ENCODE measurements around the gene ZNF672. TPM values are rescaled to one million over a fixed set of nuclear protein-coding genes. Genes with fewer than 3 reads are reported as not detected.
"Not testable (repeated sequence)": the region's sequence is repeated elsewhere in the genome, so short reads cannot be mapped to it uniquely, and the experiment has no call there.

Gene ZNF672
- total RNA-seq, 1 experiment from 2014 or later, result 22.2 TPM

DNA sequence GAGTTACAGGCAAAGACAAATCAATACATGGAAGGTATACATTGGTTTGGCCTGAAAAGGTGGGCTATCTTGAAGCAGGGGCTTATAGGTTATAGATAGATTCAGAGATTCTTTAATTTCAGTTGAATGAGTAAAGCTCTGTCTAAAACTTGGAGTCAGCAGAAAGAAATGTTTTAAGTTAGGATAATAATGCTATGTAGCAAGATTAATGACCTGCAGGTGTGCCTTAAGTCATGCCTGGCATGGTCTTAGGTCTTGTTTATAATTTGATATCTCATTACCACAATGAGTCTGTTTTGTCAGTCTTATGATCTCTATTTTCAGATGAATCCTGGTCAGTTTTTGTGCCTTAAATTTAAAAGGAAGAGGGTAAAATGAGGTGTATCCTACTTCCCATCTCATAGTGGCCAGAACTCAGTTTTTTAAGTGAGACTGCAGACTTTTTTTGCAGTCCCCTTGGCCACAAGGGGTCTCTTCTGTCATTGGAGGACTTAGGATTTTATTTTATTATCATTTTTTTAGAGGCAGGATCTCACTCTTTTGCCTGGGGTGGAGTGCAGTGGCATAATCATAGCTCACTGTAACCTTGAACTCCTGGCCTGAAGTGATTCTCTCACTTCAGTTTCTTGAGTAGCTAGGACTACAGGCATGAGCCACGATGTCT lies 46.7 kb downstream of the ZNF672 start:
- Histone ChIP-seq H3K9me3 (no peaks in the 10 kb centered on the region; the same call in 1 of the 2 replicates), H3K27me3 (no peaks in the 10 kb centered on the region), H3K36me3 (no peaks in the 10 kb centered on the region), H3K4me3 (no peak overlapping the region)
- DNase-seq, result no peak

GRCh38 chr1:248885646-248886045 lies 47.6 kb downstream of the ZNF672 start:
- DNase-seq, result no peak
- Histone ChIP-seq H3K9me3 (no peaks in the 10 kb centered on the region; the same call in 1 of the 2 replicates), H3K27me3 (no peaks in the 10 kb centered on the region), H3K36me3 (no peaks in the 10 kb centered on the region), H3K4me3 (no peak overlapping the region)

- peak; percentile 75 for DNase-seq
- Histone ChIP-seq H3K9me3 (no peaks in the 10 kb centered on the region; the same call in 1 of the 2 replicates), H3K27me3 (no peaks in the 10 kb centered on the region), H3K36me3 (no peaks in the 10 kb centered on the region), H3K4me3 (no peak overlapping the region)
Observed at GRCh38 chr1:248886237-248886895, 48.3 kb downstream of the ZNF672 start.

- not testable (repeated sequence) for H3K4me3 ChIP-seq, H3K9me3 ChIP-seq, DNase-seq, H3K36me3 ChIP-seq, H3K27me3 ChIP-seq
Observed at GRCh38 chr1:248889914-248890243, 51.9 kb downstream of the ZNF672 start.

DNA sequence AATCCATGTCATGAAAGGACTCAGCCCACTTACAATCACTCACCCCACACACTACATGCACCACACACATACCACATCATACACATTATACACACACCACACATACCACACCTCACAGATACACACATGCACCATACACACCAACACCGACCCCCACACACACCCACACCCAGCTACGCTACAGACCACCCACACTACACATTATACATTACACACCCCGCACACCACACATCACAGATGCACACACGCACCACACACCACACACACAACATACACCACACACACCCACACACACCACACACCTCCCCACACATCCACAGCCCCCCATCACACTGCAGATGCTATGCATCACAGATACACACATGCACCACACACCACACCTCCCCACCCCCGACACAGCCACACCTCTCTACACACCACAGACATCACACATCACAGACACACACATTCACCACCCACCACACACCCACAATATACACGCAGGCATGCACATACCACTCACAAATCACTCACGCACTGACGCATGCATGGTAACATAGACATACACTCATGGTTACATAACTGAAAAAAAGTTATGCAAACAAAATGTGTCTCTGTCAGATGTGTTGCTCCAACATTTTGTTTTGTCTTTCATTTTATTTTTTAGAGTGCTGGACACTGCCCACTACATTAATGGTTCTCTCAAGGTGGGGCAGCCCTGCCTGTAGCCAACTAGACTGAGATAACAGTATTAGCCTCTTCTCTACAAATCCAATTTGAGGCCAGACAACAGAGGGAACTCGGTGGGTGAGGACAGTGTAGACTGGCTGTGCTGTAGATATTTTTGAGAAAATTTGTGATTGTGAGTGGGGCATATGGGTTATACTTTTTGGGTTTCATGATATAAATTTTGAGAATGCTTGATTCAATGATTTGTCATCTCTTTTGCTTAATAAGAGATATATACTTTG lies 52.8 kb downstream of the ZNF672 start:
- H3K9me3 ChIP-seq, result no peaks in the 10 kb centered on the region
- DNase-seq, result no peak
- no peaks in the 10 kb centered on the region for H3K36me3 ChIP-seq
- no peaks in the 10 kb centered on the region; the same call in 1 of the 2 replicates for H3K27me3 ChIP-seq
- H3K4me3 ChIP-seq, result no peak overlapping the region

- Histone ChIP-seq H3K27me3 (no peaks in the 10 kb centered on the region; the same call in 1 of the 2 replicates), H3K36me3 (no peaks in the 10 kb centered on the region), H3K4me3 (no peak overlapping the region), H3K9me3 (no peaks in the 10 kb centered on the region)
- no peak for DNase-seq
Observed at GRCh38 chr1:248891758-248892157, 53.7 kb downstream of the ZNF672 start.

GRCh38 chr1:248892590-248892989 lies 54.6 kb downstream of the ZNF672 start:
- H3K4me3 ChIP-seq, result no peak overlapping the region
- no peaks in the 10 kb centered on the region; the same call in 1 of the 2 replicates for H3K27me3 ChIP-seq
- no peaks in the 10 kb centered on the region for H3K36me3 ChIP-seq
- no peak for DNase-seq
- H3K9me3 ChIP-seq, result no peaks in the 10 kb centered on the region

DNA sequence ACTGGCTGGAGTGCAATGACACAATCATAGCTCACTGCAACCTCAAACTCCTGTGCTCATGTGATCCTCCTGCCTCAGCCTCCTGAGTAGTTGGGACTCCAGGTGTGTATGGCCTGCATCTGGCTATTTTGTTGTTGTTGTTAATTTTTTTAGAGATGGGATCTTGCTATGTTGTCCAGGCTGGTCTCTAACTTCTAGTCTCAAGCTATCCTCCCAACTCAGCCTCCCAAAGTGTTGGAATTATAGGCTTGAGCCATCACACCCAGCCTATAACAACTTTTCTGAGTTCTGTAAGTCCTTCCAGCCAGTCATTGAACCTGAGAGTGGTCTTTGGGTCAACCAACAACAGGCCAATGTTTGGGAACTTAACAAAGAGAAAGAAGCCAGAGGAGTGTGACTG lies 56.8 kb downstream of the ZNF672 start:
- DNase-seq, result no peak
- H3K9me3 ChIP-seq, result no peaks in the 10 kb centered on the region; the same call in 1 of the 2 replicates

GRCh38 chr1:248897412-248898337 lies 59.7 kb downstream of the ZNF672 start:
- no peak for DNase-seq
- H3K4me3 ChIP-seq, result no peak overlapping the region
- H3K27me3 ChIP-seq, result peaks cover 13% of the 10 kb centered on the region
- H3K9me3 ChIP-seq, result no peaks in the 10 kb centered on the region; the same call in 1 of the 2 replicates
- H3K36me3 ChIP-seq, result no peaks in the 10 kb centered on the region

More for the DNA sequence above, 56.8 kb downstream of the ZNF672 start:
- no peaks in the 10 kb centered on the region for H3K36me3 ChIP-seq
- no peak overlapping the region for H3K4me3 ChIP-seq
- no peaks in the 10 kb centered on the region; the same call in 1 of the 2 replicates for H3K27me3 ChIP-seq

Other genes starting within 250 kb of the ZNF672 start
- not detected in 2 replicates for gene OR2T10, start 240.5 kb upstream of the ZNF672 start, total RNA-seq (2014; rRNA removed; shearing (Covaris generic); ENCODE audit: low replicate concordance)
- gene OR2T11, start 203.1 kb upstream of the ZNF672 start, total RNA-seq (2014; rRNA removed; shearing (Covaris generic); ENCODE audit: low replicate concordance), result not detected in 2 replicates
- gene OR2T35, start 192.9 kb upstream of the ZNF672 start, total RNA-seq (2014; rRNA removed; shearing (Covaris generic); ENCODE audit: low replicate concordance), result not detected in 2 replicates
- not detected in 2 replicates for gene OR2T27, start 182.7 kb upstream of the ZNF672 start, total RNA-seq (2014; rRNA removed; shearing (Covaris generic); ENCODE audit: low replicate concordance)
- not detected in 2 replicates for gene OR14I1, start 135.5 kb upstream of the ZNF672 start, total RNA-seq (2014; rRNA removed; shearing (Covaris generic); ENCODE audit: low replicate concordance)
- gene LYPD8, start 82.5 kb upstream of the ZNF672 start, total RNA-seq (2014; rRNA removed; shearing (Covaris generic); ENCODE audit: low replicate concordance), result not detected in 2 replicates
- 15.8 and 30.0 TPM in 2 replicates for gene SH3BP5L, start 12.3 kb upstream of the ZNF672 start, total RNA-seq (2014; rRNA removed; shearing (Covaris generic); ENCODE audit: low replicate concordance)
- gene ZNF692, start 20.9 kb downstream of the ZNF672 start, total RNA-seq (2014; rRNA removed; shearing (Covaris generic); ENCODE audit: low replicate concordance), result 14.3 and 14.7 TPM in 2 replicates
- 7.0 and 9.6 TPM in 2 replicates for gene PGBD2, start 68.0 kb downstream of the ZNF672 start, total RNA-seq (2014; rRNA removed; shearing (Covaris generic); ENCODE audit: low replicate concordance)

Data from MG63 (cell line).